Measurements from ENCODE around the gene ZCCHC8.

GRCh38 chr12:122499991-122500684, 594 bp downstream of the ZCCHC8 start:
- no peak for TF ChIP-seq BHLHE40 (IDR thresholded peaks at IDR 0.05; ENCODE audit: borderline replicate concordance)
- no peak for TF ChIP-seq ARNT (IDR thresholded peaks at IDR 0.05)
- no peak for TF ChIP-seq SUZ12 (IDR thresholded peaks at IDR 0.05)
- no peak for TF ChIP-seq SP1 (IDR thresholded peaks at IDR 0.05)
- no peak for TF ChIP-seq NFRKB (IDR thresholded peaks at IDR 0.05)

All from HEK293T (cell line).